ENCODE data around the gene SLC15A4.
A peak's percentile ranks its signal among the peaks of the same experiment; 100 is the strongest.
"Not testable (repeated sequence)": the region's sequence is repeated elsewhere in the genome, so short reads cannot be mapped to it uniquely, and the experiment has no call there.

Gene SLC15A4

DNA sequence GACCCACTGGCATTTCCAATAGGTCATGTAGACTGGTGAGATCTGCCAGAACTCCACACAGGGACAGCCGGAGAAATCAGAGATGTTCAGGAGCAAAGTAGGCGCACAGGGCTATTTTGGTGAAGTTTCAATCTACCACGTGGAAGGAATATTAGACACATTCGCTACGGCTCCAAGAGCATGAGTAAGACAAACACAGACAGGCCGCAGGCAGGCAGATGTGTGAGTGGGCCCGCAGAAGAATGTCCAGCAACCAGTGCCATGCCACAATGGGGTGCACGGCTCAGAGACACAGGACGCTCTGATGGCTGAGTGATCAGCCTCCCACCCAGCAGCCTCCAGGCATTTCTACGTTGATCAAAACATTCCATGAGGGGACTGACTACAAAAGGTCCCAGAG is 10.4 kb downstream of the SLC15A4 start:
- DNase-seq: no peak

DNA sequence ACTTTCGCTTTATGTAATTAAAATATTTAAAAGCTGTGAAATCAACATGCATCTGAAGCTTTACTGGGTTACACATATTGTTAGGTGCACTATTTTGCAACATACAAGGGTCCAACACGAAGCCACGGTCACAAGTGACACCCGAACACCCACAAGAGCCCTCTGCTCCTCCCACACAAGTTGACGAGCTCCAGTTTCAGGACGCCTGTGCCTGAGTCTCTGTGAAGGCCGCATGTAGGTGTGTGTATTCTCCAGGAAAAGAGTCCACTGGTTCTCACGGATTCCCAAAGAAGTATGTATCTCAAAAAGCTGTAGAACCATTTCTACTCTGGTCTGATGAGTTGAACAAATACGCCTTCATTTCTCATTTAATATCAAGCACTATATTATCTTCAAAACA is 12.0 kb downstream of the SLC15A4 start:
- no peak for DNase-seq

DNA sequence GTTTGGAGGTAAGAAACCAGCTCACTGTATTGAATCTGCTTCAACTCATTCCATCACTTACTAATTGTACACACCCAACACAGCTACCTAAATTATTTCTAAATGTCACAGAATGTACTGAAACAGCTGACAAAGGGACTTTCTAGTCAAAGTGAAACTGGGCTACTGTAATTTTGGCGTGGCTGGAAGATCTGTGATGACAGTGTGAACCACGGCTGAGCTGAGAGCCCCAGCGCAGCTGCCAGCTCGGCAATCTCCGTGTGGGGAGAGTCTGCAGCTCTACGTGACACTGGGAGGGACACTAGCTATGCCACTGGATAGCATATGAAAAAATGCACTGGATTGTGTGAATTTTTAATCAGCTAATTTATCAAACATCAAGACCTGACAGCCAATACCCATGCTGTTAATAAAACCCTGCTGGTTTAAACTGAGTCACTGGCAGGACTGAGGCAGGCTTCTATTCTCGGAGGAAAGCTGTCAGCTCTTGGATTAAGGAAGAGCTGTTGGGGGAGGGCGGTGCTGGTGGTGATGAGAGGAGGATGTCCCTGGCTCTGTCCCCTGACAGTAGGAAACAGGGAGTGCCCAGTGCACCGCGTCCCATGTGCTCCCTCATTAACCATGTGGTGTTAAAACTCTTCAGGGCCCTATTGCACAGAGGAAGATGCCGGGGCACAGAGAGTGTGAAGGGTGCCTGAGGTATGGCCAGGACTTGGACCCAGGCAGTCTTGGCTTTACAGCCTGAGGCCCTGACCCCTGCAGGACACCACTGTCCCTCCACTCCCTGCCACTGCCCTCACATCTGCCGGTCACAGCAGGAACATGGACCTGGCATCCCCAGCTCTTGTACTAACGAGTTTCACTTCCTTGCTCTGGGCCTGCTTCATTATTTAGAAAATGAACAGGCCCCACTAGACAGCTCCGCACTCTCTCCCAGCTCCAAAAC is 13.3 kb downstream of the SLC15A4 start:
- DNase-seq: peak; percentile 64 to 77 (median 75)

DNA sequence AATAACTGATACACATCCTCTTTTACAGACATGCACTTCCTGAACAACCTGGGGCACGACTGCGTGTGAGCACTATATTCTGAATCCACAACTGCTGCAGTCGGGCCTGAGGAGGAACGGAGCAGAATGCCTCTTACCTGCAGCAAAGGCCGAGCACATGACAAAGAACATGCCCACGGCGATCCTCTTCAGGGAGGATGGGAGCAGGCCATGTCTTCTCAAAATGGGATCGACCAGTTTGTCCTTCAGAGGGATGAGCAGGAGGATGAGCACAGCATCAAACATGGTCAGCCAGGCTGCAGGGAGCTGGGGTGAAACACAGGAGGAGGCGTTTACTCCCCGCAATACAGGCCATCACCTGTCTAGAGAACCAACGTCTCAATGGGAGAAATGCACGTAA is 15.1 kb downstream of the SLC15A4 start:
- DNase-seq: no peak

DNA sequence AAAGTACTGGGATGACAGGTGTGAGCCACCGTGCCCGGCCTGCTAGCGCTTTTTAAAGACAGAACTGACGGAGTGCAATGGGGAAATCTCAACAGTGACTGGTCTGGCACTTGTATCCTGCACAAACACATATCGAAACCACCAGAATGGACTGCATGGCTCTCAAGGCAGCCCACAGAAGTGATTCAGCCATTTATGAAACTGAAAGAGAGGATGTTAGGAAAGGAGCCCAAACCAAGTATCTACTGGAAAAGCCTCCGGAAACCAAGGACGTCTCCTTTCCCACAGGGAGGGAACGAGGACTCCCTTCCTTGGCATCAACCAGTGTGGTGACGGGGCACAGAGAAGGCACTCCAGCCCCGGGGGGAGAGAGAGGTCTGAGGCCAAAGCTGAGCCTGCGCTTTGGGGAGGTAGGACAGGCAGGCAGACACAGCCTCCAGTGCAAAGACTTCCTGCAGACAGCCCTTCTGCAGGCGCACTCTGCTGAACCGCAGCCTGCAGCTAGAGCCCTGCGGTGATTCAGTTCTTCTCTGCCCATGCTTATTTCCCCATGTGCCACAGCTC is 16.5 kb downstream of the SLC15A4 start:
- DNase-seq: peak; percentile 86 to 96 (median 93)

DNA sequence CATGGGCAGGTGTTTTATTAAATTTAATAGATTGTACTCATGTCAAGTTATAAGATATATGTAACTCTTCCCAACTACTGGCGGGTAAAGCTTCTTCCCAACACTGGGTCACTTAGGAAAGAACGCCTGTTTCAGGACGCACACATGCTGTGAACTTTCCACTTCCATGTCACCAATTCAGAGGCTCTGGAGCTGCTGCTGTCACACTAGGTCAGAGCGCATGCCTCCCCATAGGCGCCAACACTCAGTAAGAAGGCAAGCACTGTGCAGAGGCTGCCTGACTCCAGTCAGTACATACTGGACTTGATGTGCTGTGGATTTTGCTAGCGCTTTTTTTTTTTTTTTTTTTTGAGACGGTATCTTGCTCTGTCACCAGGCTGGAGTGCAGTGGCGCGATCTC is 17.2 kb downstream of the SLC15A4 start:
- no peak for DNase-seq

DNA sequence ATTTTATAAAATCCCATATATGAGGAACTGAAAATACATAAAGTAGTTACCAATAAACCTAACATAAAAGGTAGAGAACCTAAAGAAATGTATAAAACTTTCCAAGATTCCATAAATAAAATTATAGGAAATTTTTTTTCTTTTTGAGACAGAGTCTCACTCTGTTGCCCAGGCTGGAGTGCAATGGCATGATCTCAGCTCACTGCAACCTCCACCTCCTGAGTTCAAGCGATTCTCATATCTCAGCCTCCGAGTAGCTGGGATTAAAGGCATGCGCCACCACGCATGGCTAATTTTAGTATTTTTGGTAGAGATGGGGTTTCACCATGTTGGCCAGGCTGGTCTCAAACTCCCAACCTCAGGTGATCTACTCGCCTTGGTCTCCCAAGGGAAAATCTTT is 18.4 kb downstream of the SLC15A4 start:
- not testable (repeated sequence) for DNase-seq

DNA sequence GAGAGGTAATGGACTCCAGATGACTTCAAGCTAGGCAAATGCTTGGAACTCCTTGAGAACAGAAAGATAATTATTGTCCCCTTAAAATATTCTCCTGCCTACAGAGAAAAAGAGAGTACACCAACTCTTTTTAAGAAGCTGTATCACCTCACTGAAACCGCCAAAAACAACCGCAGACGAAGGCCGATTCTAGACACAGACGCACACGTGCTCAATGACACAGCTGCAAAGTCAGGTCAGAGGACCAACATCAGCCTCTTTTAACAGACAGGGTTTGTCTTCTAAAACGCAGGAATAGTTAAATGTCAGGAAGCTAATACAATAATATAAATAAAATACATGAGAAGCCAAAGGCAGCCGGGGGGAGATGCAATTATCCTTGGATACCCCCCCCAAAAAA is 19.0 kb downstream of the SLC15A4 start:
- DNase-seq: no peak

DNA sequence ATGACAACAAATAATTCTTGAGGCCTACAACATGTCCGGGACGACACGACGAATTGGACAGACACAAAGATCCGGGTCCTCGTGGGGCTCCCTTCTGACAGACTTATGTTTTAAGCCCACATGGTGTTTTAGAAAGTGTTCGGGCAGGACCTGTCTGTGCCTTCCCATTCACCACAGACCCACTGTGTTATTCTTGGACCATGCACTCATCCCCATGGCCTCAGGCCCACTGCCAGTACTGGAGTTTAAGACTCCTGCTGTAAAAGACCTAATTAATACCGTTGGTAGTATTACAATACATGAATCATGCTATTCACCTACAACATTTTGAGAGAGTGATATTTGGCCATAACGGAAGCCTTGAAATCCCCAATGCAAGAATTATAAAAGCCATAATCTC is 20.0 kb downstream of the SLC15A4 start:
- no peak for DNase-seq

DNA sequence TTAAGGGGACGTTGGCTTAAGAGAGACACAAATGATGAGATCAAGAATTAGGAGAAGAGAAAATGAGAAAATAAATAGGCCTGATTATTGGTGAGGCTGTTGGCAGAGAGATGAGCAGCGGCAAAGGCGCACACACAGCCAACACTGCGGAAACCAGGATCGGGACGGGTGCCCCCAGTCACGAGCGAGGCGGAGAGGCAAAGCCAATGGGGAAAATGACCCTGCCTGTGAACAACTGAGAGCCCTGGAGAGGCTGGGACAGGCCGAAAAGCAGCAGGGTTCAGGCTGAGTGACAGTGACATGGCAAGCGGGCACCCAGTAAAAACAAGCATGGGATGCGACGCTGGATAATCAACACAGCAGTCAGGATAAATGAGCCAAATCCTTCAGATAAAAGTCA is 21.0 kb downstream of the SLC15A4 start:
- no peak for DNase-seq

DNA sequence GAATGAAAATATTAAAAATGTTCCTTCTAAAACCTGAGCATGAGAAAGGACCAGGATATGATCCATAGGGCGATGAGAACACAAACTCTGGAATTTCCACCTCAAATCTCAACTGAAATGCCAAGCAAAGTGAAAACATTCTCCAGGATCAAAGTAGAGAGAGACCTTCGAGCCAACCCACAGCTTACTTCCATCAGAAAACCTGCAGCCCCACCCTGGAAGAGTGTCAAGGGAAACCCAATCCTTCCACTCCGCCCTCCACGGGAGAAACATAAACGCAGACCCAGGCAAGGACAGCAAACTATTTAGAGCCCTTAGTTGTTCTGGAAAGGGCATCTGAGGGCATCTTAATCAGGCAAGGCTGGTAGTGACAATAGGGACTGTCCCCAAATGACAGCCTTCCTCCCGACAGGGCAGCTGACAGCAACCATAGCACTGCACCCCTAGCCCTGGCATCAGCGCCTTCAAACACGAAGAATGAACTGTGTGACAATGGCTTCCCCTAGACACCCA is 21.8 kb downstream of the SLC15A4 start:
- DNase-seq: peak in 1 of 3 donors; percentile 56

DNA sequence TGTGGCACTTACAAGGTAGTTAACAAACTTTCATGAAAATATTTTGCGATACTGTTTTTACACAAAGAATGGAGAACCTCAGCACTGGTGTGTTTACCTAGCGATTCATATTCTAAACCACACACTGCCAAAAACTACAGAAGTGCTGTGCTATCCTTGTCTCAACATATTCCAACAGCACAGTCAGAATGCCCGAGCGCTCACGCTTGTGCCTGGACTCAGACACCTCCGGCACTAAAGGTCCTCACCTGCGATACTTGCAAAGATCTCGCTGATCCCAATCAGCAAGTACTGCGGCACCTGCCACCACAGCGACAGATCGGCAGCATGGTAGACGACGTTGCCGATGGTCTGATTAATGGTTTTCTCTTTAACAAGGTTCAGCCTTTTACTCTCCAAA is 23.2 kb downstream of the SLC15A4 start:
- no peak for DNase-seq

DNA sequence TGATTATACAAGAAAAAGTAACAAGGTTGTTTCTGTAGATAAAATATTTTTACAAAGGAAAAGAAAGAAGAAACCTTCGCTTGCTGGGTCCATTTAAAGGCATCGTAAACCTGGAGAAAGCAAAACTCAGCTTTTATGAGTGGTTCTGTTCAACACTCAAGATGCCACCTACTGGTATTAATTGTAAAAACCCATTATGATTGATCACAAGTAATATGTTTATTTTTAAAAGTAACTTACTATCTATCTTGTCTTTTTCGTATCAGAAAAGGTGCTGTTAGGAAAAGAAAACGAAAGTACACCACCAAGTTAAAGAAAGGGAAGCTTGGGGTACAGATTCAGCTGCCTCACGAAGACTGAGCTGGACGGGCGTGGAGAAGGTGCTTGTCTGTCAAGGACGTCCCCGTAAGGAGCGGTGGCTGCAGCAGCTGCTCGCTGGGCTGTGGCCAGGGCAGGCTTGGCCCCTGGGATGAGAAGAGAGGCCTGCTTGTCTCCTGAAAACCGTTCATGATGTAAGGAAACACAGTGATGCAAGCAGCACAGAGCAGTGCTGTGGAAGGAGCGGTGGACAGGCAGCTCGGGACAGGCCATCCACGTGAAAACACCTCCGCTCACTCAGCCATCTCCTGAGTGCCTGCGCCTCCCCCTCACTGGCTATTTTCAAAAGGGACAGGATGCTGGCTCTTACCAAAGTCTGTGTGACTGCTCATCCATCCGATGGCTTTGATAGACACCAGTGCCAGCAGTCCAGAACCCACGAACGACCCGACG is 25.0 kb downstream of the SLC15A4 start:
- no peak for DNase-seq

DNA sequence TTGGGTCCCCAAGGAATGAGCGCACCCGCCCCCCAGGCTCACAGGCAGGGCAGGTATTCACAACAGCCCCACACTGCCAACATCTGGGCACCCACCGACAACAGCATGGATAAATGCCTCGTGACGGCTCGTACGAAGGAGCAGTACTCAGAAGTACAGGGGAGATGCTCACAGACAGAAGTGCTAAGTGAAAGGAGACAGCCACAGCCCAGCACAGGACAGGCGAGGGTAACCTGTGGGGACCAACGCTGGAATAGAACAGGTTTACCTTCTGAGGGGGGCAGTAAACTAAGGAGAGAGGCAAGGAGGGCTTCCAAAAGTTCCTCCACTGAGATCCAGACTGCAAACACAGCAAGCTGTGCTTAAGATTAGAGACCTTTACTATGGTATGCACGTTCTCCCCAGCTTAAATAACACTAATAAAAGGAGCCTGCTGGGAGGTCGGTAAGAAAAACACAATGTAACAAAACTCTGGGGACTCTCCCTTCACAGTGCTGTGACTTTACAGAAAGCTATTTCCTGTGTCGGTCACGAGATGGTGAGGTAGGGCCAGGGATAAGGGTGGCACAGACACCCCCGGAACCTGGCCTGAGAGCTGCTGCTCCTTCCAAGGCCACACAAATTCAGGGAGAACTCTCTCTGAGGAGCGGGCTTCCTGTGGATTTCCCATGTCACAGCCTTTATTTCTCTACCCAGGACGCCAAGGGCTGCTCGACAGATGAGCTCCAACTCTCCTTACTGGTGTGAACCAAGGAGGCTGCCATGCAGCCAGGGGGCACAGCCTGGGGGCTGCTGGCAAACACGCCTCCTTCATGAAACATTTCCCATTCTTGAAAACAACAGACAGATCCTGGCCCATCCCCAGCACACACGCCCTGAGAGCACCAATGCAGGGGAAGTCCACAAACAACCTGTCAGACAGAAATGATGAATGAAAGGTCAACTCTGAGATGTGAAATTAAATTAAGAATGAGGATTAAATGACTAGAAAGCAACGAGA is 26.3 kb downstream of the SLC15A4 start:
- no peak for DNase-seq

DNA sequence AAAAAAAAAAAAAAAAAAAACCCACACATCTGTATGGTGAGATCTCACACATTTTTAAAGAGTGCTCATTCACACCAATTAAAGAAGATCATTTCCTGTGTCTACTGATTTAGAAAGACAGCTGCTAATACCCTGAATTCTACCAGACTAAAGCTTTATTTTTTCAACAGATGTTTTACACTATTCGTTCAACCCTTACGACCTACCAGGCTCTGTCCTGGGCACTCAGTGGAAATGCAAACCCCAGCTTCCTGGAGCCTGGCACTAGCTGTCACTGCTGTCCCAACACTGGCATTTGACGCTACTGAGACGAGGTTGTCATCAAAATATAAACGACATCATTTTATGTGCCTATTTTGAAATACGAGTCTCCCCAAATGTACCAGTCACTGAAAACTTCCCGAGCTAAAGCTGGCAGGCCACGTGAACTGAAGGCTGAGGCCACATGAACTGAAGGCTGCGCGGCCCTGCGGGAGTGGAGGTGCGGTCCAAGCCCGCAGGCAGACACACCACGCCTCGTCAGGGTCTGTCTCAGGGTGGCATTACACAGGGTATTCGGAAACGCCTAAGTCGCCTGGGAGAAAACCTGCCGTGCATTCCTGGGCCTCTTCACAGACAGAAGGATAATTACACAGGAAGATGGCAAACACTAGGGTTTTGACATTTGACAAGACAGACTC is 27.2 kb downstream of the SLC15A4 start:
- DNase-seq: no peak

DNA sequence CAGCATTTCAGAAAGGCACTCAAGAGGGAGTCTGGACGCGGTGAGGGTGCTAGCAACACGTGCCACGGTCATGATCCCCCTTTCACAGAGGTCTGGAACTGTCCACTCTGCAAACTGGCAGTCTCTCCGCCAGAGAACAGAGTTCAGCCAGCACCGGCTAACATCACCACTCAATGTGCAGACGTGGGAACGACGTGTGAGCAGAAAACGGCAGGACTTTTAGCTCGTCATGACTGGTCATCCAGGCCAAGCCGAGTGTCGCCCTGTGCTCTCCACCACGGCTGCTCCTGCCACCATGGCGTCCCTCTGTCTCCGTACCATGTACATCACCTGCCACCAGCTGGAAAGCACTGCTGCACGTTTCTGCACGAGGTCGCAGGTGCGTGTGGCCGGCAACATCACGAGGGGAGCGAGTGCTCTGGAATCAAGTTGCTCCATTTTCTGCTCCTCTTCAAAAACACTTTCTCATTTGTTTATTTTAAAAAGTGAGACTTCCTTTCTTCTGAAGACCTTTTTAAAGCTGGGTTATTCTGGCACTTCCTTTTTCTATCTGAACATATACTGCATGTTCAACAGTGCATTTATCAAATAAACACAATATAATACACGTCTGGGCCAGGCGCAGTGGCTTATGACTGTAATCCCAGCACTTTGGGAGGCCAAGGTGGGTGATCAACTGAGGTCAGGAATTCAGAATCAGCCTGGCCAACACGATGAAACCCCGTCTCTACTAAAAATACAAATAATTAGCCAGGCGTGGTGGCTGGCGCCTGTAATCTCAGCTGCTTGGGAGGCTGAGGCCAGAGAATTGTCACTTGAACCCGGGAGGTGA is 28.0 kb downstream of the SLC15A4 start:
- no peak for DNase-seq

DNA sequence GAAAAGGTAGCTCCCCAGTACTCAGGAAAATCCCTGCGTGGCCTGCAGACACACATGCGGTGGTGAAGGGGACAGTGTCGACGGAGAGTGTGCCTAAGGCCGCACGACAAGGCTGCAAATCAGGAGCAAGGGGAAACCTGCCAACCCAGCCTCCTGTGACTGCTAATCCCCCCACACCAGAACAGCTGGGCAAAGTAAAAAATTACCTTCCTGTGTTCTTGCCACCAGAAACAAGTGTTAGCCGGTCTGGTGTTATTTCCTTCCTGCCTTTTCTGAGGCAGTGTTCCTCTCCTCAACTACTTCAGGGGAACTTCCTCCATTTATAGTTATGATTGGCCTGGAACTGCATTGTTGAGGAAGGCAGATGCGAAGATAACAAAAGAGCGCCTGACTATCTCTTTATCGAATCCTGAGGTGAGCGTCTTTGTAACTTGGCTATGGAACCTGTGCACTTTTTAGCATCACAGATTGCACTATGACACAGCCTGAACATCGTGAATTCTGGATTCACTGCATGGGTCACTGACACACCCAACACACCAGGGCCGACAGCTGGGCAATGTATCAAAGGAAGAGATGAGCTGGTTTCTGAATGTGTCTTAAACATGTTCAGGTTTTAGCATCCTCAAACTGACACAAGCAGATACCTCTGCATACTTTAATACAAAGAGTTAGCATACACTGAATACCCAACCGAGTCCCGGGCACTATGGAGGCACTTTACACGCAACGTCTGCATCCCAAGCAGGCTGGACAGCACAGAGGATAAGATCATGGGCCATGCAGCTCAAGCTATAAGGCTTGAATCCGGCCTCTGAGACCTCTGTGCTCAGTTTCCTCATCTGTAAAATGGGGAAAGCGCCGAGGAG is 28.9 kb downstream of the SLC15A4 start:
- peak in 1 of 3 donors; percentile 36 for DNase-seq

DNA sequence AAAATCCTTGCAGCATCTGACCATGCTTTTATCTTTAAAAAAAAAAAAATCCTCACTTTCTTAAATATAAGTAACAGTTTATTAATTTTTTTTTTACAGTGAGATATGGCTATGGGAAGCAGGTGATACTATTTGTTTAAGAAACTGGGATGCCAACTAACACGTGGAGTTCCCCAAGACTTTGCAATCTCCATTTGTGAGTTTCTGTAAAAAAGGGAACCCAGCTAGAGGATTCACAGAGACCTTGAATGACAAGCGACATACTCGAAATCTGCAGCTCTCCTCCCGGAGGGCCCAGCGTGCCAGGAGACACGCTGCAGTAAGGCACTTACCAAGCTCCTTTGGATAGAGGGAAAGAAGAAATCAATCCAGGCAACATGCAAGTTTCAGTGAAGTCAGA is 30.1 kb downstream of the SLC15A4 start:
- DNase-seq: peak; percentile 46 to 61 (median 55)

DNA sequence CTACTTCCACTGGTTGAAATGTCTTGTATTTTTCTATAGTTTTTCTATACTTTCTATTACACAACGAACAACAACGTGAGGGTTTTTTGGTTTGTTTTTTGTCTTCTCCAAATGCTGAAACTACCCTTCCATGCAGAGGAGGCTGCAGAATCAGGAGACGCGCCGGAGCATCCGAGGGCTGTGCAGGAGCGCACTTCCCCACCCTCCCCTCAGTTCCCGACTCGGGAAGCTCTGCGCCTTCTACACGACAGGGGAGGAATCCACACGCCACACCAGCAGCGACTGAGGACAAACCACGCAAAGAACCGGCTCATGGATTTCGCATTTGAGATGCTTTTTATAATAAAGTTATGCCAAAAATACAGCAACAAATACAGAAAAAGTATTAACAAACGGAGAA is 30.9 kb downstream of the SLC15A4 start:
- no peak for DNase-seq

DNA sequence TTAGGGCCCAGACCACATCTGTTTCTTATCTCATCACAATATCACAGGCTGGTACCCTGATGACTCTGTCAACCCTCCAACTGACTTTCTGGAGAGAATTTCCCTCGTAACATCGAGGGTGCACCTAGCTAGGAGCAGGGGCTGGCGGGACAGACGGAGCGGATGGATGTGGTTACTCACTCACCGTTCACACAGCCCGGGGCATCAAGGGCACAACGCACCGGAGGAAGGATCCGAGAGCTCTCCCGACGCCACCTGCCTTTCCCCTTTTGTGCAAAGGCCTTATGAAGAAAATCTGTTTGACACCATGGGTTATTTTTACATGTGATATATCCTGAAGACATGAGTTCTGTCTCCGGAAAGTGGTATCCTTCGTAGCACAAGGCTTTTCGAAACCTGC is 31.4 kb downstream of the SLC15A4 start:
- no peak for DNase-seq

All from suppressor macrophage treated with lipopolysaccharide for 1 hour (primary cell).